ENCODE results near the gene KNOP1.

Gene KNOP1

DNA sequence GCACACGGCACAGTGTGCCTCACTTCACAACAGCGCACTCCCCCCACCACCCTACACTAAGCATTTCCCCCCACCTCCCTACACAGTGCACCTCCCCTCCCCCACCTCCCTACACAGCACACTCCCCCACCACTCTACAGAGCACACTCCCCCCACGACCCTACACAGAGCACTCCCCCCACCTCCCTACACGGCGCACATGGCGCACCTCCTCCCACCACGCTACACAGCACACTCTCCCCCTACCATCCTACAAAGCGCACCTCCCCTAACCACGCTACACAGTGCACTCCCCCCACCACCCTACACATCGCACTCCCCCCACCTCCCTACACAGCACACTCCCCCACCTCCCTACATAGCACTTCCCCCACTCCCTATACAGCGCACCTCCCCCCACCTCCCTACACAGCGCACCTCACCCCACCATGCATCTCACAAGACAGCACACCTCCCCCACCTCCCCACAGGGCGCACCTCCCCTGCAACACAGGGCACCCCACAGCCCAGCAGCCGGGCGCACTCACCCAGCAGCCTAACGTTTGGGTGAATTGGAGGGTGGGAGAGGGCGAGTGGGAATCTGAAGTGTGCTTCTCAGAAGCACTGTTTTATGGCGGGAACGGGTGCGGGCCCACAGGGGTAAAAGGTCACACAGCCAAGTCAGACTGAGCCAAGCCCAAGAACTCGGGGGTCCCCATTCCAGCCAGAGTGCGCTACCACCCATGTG is 10.3 kb downstream of the KNOP1 start:
- DNase-seq (ENCODE audit: low read depth in 3 of 3): no peak

DNA sequence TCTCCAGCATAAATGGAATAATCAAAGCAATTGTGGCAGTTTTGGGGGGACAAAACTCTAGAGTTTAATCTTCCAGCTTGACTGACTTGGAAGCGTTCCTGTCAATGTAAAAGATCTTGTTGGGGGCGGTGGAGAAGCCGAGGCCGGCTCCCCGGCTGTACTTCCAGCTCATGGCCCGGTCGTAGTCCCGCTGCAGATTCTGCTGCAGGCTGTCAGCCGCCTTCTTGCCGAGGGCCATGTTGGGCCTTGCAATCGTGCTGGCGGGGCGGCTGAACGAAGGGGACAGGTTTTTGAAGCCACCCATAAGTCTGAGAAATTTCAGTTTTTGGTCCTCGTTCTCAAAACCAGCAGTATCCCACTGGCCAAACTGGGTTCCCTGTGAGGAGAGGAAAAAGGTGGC is 11.2 kb downstream of the KNOP1 start:
- no peak for DNase-seq (ENCODE audit: low read depth in 3 of 3)

DNA sequence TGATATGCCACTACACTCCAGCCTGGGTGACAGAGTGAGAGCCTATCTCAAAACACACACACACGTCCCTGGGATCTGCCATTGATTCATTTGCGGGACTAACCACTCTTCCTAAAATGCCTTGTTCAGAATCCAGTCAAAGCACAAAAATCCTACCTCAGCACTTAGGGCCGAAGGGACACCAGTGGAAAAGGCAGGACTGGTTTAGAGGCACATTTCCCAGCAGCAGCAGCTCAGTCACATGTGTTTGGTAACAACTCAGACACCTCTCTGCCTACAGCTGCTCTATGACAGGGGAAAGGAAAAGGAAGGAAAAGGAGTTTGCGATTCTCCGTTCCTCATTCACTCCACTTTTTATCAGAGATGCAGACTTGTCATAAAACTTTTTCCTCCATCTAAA is 12.2 kb downstream of the KNOP1 start:
- DNase-seq (ENCODE audit: low read depth in 3 of 3): no peak

DNA sequence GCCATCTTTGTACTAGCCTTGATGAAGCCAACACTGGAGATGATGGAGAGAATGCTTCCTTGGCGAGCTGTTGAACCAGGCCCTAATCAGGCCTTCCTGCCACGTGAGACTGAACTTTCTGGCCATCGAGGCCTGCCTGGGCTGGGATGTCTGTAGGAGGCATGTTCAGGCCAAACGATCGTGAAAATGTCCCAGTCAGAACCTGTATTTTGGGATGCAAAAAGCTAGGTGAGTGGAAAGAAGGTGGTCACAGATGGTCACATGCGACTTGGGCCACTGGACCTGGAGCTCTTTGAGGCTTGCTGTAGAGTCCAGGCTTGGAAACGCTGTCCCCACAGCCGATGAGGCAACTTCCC is 12.9 kb downstream of the KNOP1 start:
- DNase-seq (ENCODE audit: low read depth in 3 of 3): no peak

DNA sequence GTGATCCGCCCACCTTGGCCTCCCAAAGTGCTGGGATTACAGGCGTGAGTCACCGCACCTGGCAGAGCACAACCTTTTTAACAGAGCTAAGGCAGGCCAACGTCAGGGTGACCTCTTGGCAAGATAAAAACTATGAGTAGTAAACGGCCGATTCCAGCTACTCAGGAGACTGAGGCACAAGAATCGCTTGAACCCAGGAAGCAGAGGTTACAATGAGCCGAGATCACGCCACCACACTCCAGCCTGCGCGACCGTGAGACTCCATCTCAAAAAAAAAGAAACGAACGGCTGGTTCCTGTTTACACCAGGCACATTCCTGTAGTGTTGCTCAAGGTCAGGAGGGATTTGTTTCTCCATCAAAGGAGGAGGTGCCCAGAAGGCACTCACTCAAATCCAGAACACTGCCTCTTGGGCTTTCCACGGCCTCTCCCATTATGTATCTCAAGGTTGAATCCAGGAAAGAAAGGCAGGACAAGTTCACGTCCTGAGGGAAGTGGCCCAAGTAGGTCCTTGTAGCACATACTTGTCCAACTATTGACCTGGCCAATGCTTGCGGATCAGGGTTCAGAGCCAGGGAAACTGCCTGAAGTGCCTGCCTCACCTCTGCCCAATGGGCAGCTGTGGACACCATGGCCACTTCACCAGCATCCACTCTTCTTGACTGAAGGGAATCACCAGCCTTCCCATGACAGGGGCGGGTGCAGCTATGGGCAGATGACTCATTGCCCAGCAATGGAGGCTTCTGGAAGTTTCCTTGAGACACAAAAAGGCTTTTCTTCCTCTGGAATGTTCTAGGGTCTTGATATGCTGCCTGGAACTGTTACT is 13.5 kb downstream of the KNOP1 start:
- DNase-seq (ENCODE audit: low read depth in 3 of 3): no peak

DNA sequence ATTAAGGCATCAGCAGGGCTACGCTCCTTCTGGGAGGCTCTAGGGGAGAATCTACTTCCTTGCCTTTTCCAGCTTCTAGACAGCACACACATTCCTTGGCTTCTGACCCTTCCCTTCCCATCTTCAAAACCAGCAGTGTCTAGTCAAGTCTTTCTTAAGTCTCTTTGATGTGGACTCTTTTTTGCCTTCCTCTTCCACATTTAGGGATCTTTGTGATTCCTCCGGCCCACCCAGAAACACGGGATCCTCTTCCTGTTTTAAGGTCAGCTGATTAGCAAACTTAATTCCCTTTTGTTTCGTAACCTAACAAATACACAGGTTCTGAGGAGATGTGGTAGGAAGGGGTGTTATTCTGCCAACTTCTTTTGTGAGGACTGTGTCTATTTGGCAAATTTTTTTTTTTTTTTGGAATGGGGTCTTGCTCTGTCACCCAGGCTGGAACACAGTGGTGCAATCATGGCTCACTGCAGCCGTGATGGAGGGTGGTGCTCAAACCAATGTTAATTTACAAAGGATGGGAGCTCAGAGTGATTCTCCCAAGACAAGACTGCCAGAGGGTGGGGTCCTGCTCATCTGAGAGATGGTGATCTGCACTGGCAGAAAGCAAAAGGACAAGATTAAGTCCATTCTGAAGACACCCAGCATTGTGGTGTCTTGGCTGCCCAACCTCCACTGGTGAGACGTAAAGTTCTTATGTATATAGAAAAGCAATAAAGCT is 14.7 kb downstream of the KNOP1 start:
- DNase-seq (ENCODE audit: low read depth in 3 of 3): no peak

DNA sequence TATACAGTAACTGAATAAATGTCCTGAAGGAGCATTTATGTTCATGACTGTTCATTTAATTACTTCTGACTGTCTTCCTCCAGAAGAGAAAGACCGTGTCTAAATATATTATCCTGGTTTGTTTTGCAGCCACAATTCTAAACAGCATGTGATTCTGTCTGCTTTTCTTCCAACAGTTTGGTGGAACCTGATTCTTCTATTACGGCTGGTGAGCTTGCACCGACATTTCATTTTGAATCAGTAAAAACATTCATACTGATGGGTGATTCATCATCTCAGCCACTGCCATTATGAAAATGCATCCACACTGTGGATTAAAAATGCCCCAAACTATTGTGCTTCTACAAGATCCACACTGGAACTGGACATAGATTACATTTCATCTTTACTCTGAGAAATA is 16.9 kb downstream of the KNOP1 start:
- DNase-seq (ENCODE audit: low read depth in 3 of 3): no peak

DNA sequence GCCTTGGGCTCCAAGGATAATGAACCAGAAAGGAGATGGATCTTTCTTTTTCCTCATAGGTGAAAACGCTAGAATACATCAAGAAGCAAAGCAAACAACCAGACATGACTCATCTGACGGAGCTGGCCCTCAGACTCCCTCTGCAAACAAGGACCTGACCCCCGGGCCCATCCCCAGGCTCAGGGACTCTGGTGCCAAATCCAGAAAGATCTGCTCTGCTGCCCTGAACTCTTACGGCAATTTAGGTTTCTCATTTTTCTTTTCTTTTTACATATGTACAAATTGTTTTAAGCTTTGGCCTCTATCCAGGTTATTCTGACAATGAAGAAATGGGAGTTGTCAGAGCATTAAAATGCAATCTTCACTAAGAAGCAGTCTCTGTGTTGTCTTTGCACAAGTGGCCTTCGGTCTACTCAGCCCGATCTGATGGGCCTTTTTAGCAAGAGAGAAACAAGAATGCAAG is 17.7 kb downstream of the KNOP1 start:
- DNase-seq (ENCODE audit: low read depth in 3 of 3): no peak

DNA sequence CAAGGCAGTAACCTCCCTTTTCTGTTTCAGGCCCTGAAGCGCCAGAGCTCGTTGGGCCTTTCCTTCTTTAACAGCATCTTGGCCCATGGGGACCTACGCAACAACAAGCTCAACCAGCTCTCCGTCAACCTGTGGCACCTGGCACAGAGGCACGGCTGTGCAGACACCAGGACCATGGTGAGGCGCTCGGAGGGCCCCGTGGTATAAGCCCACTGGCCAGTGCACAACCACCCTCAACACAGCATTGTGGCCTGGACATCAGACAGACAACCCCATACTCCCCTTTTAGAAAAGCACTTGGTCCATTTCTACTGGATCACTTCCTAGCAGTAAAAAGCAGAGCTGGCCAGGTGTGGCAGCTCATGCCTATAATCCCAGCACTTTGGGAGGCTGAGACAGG is 18.6 kb downstream of the KNOP1 start:
- DNase-seq (ENCODE audit: low read depth in 3 of 3): no peak

DNA sequence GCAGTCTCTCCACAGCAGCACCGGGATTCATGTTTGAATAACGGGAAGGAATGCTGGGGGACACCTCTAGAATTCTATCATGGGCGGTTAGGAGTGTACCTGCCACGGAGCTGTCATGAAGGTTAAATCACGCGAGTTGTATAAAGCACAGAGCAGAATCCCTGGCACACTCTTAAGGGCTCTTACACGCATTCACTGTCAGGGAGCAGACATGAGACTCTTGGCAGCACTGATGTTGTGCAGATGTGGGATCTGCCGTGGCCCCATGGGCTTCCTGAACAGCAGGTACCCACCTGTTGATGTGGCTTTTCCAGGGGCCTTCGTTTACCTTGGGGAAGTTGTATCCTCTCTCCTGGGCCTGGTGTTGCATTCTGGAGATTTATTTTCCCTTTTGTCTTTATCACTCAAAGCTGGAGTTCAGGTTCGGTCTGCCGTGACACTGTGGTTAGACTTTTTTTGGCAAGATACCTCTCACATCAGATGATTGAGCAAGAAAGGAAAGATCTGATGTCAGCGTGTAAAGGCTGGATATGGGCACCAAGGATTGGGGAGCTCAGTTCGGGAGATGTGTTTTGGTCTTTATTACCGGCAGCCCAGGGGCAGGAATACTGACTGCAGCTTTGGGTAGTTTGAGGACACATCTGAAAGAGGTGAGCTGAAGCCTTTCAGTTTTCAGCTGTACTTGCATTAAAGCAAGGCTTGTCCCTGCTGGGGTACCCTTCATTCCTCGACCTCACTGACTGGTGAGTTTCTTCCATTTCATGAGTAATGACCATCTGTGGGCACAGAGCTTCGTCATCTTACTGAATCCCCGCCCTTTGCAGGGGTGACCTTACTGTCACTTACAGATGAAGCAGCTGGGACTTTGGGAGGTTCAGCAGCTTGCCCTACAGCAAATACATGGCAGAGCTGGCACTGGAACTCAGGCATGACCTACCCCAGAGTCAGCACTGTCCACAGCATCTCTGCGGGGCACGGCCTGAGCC is 19.3 kb downstream of the KNOP1 start:
- no peak for DNase-seq (ENCODE audit: low read depth in 3 of 3)

DNA sequence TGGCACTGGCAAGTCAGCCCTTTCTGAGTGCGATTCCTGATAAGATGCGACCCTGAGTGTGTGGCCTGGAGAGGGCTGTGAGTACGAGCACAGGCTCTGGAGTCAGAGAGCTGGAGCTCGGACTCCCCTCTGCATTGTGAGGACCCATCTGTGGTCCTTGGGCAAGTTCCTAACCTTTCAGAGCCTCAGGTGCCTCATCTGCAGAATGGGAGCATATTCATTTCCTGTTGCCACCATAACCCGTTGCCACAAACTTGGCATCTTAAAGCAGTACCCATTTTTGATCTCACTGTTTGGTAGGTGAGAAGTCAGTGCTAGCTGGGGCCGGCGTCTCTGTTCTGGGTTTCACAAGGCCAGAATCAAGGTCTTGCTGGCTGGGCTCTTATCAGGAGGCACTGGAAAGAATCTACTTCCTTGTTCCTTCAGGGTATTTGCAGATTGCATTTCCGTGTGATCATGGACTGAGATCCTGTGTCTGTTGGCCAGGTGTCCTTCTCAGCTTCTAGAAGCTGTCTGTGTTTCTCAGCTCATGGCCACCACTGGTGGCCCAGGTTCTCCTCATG is 20.2 kb downstream of the KNOP1 start:
- no peak for DNase-seq (ENCODE audit: low read depth in 3 of 3)

DNA sequence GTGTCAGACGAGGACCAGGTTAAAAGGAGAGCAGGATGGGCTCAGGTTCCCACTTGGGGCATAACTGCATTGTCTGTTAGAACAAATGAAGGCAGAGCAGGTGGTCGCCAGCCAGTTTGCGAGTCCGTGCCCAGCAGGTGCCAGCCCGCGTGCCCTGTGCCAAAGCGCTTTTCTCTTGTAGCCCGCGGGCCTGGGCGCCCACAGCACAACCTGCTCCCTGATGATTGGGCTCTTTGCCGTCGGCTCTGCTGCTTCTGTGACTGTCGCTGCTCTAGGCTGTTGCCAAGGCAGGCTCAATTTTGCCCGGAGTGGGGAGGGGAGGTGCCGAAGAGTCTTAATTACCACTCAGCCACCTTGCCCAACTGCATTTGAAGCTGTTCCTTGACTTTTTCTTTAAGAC is 21.1 kb downstream of the KNOP1 start:
- DNase-seq (ENCODE audit: low read depth in 3 of 3): no peak

DNA sequence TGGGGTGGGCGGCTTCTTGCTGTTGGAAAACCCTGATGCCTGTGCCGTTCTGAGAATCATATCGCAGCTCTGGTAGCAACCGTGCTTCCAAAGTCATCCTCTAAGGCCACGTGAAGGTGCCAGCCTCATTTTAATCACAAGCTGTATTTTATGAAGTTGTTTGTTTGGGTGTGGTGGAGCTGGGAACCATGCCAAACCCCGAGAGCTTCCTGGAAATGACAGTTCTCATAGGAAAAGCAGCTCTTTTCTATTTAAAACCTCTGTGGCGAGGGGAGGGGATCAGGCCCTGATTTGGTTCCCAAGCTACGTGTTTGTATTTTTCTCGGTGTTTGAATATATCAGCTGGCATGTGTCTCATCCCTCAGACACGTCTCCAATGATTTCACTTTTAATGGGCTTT is 21.7 kb downstream of the KNOP1 start:
- peak in 2 of 3 experiments; percentile 12 to 57 for DNase-seq (ENCODE audit: low read depth in 3 of 3)

DNA sequence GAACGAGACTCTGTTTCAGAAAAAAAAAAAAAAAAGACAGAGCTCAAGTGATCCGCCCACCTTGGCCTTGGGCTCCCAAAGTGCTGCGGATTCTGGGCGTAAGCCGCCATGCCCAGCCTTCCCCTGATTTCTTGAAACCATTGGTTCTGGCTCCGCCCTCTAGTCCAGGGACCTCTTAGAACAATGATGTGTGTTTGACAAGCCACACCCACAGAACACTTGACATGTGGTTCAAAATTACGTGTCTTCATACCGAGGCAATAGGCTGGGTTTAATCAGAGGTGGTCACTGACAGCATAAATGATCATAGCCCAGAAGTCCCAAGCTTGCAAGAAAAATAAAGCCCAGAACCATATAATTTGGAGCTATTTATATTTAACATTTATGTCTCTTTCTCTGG is 23.0 kb downstream of the KNOP1 start:
- DNase-seq (ENCODE audit: low read depth in 3 of 3): no peak

DNA sequence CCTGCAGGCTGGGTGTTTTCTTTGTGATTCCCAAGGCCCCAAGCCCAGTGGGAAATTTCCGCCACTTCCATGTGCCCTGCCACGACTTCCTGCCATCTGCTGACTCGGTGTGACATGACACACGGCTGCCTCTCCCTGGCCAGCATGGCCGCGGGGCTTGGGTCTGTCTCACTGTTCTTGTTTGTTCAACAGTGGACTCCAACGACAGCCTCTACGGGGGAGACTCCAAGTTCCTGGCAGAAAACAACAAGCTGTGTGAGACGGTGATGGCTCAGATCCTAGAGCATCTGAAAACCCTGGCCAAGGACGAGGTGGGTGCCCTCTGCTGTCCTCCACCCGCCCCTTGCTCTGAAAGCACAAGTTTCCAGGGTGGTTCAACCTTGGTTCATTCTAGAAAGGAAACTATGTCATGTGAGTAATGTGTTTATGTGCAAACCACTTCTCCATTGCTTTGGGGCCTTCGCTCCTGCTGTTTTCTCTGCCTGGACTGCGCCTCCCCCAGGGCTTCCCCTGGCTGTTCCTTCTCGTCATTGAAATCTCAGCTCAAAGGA is 26.8 kb downstream of the KNOP1 start:
- DNase-seq (ENCODE audit: low read depth in 3 of 3): no peak

DNA sequence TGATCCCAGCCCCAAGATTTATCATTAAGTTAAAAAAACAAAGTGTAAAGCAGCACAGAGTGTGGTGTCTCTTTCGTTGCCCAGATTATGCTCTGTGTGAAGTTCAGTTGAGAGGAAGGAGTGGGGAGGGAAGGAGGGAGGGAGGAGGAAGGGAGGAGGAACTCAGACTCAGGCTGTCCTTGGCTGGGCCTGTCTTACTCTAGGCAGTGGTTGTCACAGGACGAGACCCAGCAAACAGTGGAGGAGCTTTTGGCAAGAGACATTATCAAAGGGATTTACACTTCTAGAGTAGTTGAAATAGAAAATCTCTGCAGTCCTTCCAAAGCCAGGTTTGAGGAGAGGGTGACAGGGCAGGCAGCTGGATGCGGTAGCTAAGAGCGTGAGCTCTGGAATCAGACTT is 27.8 kb downstream of the KNOP1 start:
- DNase-seq (ENCODE audit: low read depth in 3 of 3): no peak

DNA sequence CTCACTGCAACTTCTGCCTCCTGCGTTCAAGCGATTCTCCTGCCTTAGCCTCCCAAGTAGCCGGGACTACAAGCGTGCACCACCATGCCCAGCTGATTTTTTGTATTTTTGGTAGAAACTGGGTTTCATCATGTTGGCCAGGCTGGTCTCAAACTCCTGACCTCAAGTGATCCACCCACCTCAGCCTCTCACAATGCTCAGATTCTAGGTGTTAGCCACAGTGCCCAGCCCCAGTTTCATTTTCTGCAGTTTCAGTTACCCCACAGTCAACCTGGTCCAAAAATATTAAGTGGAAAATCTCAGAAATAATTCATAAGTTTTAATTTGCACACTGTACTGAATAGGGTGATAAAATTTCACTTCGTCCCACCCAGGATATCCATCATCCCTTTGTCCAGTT is 28.7 kb downstream of the KNOP1 start:
- no peak for DNase-seq (ENCODE audit: low read depth in 3 of 3)

DNA sequence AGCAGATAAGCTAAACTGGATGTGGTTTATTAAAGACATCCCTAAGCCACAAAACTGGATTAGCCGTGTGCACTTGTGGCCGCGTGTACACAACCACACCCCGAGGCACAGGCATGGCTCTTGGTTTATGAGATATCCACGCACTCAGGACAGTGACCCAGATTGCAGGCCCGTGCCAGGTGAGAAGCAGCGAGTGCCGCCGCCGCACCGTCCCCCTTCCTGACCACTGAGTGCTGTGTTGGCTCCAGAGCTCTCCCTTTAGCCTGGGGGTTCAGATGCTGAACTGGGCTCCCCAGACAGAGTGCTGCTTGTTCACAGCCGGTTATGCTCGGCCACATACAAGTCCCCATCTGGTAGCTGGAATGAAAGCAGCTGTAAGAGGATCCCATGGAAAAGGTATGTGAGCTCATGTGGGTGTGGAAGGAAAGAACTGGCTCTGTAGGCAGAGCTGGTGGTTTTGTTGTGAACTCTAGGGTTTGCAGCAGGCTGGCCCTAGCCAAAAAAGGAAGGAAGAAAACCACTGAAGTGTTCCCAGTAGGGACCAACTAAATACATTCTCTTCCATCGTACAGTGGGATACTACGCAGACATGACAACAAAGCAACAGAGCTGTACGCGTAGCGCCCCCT is 29.5 kb downstream of the KNOP1 start:
- DNase-seq (ENCODE audit: low read depth in 3 of 3): no peak

DNA sequence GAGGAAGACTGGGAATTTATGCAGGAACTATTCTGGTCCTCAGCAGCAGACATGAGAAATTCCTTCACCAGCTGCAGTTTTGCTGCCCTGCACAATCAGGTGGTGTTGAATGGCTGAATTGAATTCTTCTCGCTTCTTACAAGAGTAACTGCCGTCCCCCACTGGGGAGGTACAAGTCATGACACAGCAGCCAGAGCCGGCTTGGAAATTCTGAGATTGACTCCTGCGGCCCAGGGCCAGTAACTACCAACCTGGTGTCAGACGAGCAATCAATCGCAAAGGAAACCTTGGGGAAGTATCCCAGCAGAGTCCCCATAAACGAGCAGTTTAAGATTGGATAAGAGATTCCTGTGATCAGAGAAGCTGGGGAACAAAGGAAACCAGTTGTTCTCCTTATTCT is 30.7 kb downstream of the KNOP1 start:
- no peak for DNase-seq (ENCODE audit: low read depth in 3 of 3)

DNA sequence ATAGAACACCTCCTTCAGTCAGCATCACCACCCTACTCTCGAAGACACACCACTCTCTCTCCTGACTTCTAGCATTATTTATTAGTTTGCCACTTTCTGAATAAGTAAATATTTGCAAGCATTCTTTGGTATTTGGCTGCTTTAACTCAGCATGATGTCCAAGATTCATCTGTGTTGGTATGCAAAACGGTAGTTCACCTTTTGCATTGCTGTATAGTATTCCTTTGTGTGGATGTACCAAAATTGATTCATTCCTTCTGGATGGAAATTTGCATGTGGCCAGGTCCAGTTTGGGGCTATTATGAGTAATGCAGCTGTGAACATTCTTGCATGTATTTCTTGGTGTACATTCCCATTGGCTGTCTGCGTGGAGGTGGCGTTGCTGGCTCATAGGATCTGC is 32.9 kb downstream of the KNOP1 start:
- DNase-seq (ENCODE audit: low read depth in 3 of 3): no peak
